HG03108 (cell line): ENCODE results near the gene LIN28B.
"Not testable (repeated sequence)": the region's sequence is repeated elsewhere in the genome, so short reads cannot be mapped to it uniquely, and the experiment has no call there.

Experiments
- ATAC-seq: cut with Tn5 transposase; IDR thresholded peaks from one replicate; pipeline ENCODE4 v1.9.1; 2021; ENCODE audit warnings: moderate library complexity; ENCODE audit not compliant: unreplicated experiment

The LIN28B gene

DNA sequence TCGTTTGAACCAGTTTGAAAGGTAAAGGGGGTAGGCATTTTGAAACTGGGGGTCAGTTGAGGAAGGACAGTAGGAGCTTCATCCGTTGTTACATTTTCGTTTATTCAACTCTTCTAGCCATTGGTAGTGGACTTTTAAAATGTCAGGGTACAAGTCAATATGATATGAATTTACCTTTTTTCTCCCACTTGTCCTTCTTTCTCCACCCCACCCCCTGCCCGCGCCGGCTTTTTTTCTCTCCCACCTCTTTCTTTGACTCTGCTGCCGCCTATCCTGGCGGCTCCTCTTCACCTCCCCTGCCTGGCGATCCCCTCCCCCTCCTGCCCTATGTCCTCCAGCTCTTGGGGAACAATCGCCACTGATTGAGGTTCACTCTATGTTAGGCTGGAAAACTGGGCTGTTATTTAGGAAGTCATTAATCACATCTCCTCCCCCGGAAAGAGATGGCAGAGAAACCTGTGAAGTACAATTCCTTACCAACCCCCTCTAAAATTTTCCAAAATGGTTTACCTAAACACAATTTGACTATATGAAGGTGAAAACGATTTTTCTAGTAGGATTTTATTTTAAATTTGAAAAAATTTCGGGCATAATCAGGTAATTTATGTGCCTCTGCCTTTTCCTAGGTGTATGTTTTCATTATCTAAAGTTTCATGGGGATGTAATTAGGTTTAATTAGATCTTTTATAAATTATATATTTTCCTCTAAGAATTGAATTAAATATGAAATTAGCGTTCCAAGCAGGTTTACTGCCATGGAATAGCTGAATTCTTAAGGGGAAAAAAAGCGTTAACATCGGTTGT is 778 bp upstream of the LIN28B start:
- ATAC-seq, result no peak

GRCh38 chr6:104957301-104958177 is 632 bp downstream of the LIN28B start:
- no peak for ATAC-seq

GRCh38 chr6:104958178-104959025 is 1.5 kb downstream of the LIN28B start:
- no peak for ATAC-seq

GRCh38 chr6:104959026-104959858 is 2.3 kb downstream of the LIN28B start:
- ATAC-seq, result no peak

DNA sequence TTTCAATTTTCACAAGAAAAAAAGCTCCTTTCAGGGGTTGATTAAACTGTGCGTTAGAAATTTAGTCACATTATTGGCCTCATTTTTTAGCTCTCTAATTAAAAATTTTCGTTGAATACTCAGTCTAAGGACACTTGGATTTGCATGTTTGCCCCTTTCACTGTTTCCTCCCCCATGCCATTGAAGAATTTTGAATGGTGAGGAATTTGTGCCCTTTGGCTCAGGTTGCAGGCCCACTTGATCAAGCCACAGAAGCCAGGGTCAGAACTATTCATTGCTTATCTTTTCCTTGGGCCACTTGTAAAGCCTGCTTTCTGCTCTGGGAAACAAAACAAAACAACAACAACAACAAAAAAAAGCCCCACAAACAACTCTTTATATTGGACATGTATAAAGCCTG is 12.2 kb downstream of the LIN28B start:
- no peak for ATAC-seq

DNA sequence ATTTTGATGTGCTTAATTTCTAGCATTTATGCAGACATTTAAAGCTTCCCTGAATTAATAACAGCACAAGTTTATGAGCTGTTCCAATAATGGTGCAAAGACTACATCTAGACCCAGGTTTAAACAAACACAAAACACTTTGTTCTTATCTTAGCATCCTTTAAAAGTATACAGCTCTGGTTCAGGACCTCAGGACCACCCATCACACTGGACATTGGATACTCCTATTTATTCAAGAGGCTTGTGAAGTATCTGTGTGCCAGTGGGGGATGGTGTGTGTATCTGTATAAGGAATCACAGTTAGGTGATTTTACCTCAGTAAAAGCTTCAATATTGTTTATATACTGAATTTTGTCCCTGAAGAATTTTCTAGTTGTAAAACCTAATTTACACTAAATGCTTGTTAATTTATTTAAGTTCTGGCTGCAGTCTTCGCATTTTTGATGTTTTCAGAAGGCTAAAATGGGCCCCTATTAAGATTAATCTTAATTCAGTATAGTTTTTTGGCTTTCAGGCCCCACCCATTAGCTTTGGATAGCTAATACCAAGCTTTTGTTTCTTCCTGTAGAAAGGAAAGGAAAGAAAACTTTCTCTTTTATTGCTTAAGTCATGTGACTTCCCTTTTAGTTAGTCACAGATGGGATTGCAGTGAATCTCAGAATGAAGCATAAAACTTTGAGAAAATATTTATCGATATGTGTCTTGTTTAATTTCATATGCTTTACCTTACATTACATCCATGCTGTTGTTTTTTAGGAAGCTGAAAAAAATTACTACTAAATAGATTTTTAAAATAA is 13.1 kb downstream of the LIN28B start:
- ATAC-seq, result no peak

GRCh38 chr6:104973404-104973803 is 16.5 kb downstream of the LIN28B start:
- no peak for ATAC-seq

- no peak for ATAC-seq
Measured at GRCh38 chr6:104983296-104983695, 26.4 kb downstream of the LIN28B start.

- no peak for ATAC-seq
Measured at GRCh38 chr6:104983776-104984175, 26.9 kb downstream of the LIN28B start.

DNA sequence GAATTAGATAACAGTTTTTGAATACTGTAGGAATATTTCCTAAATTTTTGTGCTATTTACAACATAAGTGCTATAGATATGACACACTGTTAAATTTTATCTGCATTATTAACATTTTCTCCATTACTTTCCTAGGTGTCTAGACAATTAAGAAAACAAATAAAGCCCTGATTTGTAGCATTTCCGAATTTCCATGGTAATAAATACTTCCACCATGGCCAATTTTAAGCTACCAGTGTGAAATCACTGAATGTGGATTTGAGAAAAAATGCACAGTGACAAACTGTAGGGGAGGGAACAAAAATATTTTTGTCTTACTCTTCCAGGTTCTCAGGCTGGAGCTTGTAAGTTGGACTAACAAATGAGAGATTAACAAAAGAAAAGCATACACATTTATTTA is 27.9 kb downstream of the LIN28B start:
- ATAC-seq, result no peak

GRCh38 chr6:104985875-104986274 is 29.0 kb downstream of the LIN28B start:
- ATAC-seq, result not testable (repeated sequence)

DNA sequence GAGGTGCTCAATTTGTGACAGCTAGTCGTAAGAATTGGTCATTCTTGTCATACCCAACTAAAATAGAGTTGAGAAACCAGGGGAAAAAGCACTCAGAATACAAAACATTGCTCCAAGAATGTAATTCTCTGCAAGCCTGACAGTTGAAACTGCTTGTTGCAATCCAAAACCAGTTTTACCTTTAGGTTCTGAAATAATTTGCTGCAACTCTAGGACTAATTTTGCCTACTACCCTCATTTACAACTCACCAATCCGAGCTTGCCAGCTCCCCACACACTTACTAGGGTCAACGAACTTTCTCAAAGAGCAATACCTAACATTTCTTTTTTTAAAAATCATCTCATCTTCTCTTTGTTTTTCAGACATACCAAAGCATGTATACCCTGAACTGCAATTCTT is 29.7 kb downstream of the LIN28B start:
- ATAC-seq, result no peak

DNA sequence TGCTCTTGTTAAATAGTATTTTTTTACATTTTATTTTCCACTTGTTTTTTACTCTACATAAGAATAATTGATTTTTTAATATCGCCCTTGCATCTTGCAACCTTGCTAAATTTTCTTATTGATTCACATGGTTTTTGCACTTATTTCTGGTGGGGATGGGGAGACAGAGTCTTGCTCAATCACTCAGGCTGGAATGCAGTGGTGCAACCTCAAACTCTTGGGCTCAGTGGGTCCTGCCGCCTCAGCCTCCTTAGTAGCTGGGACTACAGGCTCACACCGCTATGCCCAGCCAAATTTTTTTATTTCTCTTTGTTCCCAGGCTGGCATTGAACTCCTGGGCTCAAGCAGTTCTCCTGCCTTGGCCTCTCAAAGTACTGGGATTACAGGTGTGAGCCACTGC is 30.3 kb downstream of the LIN28B start:
- ATAC-seq, result no peak

GRCh38 chr6:104990085-104990484 is 33.2 kb downstream of the LIN28B start:
- ATAC-seq, result no peak

DNA sequence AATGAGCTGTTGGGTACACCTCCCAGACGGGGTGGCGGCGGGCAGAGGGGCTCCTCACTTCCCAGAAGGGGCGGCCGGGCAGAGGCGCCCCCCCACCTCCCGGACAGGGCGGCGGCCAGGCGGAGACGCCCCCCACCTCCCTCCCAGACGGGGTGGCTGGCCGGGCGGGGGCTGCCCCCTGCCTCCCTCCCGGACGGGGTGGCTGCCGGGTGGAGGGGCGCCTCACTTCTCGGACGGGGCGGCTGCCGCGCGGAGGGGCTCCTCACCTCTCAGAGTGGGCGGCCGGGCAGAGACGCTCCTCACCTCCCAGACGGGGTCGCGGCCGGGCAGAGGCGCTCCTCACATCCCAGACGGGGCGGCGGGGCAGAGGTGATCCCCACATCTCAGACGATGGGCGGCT is 34.2 kb downstream of the LIN28B start:
- not testable (repeated sequence) for ATAC-seq

DNA sequence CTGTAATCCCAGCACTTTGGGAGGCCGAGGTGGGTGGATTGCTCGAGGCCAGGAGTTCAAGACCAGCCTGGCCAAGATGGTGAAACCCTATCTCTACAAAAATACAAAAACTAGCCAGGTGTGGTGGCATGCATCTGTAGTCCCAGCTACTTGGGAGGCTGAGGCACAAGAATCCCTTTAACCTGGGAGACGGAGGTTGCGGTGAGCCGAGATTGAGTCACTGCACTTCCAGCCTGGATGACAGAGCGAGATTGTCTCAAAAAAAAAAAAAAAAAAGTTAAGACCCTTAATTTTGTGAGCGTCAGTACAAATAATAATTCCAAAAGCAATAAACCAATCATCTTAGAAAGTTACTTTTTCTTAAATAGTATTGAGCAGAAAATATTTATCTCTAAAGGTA is 36.7 kb downstream of the LIN28B start:
- ATAC-seq, result not testable (repeated sequence)

GRCh38 chr6:104995989-104996617 is 39.2 kb downstream of the LIN28B start:
- ATAC-seq, result no peak

GRCh38 chr6:105001063-105001462 is 44.2 kb downstream of the LIN28B start:
- ATAC-seq, result no peak

DNA sequence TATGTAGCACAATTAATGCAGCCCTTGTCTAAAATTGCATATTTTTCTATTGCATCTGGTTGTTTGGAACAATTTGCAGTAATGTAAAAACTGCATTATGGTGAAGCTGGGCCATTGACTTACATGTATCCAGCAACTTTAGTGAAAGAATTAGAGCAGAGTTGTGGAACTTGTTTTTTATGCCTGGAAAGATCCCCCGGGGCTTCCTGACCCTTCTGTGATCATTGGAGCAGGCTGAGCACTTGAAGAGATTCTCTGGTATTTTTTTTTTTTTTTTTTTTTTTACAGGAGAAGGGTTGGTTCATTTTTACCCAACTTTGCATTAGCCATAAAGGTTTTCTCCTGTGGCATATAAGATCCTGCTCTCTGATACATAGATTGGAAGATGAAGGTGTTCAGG is 45.0 kb downstream of the LIN28B start:
- ATAC-seq, result no peak
